HG03342 (cell line): ENCODE results near the gene IL12RB1.
"Not testable (repeated sequence)": the region's sequence is repeated elsewhere in the genome, so short reads cannot be mapped to it uniquely, and the experiment has no call there.

Experiments
- ATAC-seq: cut with Tn5 transposase; IDR thresholded peaks from one replicate; pipeline ENCODE4 v1.9.1; 2021; ENCODE audit warnings: mild to moderate bottlenecking, moderate library complexity; ENCODE audit not compliant: unreplicated experiment

Gene IL12RB1

GRCh38 chr19:18090545-18091216, 3.9 kb upstream of the IL12RB1 start:
- no peak for ATAC-seq

- no peak for ATAC-seq
Observed at GRCh38 chr19:18089726-18090125, 3.0 kb upstream of the IL12RB1 start.

- ATAC-seq: not testable (repeated sequence)
Observed at GRCh38 chr19:18089096-18089541, 2.4 kb upstream of the IL12RB1 start.

- no peak for ATAC-seq
Observed at GRCh38 chr19:18085702-18086457, 854 bp downstream of the IL12RB1 start.

GRCh38 chr19:18083929-18084684, 2.6 kb downstream of the IL12RB1 start:
- ATAC-seq: no peak

GRCh38 chr19:18074192-18074591, 12.5 kb downstream of the IL12RB1 start:
- ATAC-seq: no peak

GRCh38 chr19:18073197-18073596, 13.5 kb downstream of the IL12RB1 start:
- no peak for ATAC-seq

- no peak for ATAC-seq
Observed at GRCh38 chr19:18072335-18072734, 14.4 kb downstream of the IL12RB1 start.

- ATAC-seq: no peak
Observed at GRCh38 chr19:18070181-18070580, 16.6 kb downstream of the IL12RB1 start.

- ATAC-seq: no peak
Observed at GRCh38 chr19:18069383-18069782, 17.4 kb downstream of the IL12RB1 start.

GRCh38 chr19:18068395-18068794, 18.3 kb downstream of the IL12RB1 start:
- ATAC-seq: no peak

GRCh38 chr19:18065173-18065495, 21.6 kb downstream of the IL12RB1 start:
- ATAC-seq: no peak

- no peak for ATAC-seq
Observed at GRCh38 chr19:18063463-18063862, 23.3 kb downstream of the IL12RB1 start.

GRCh38 chr19:18062028-18062427, 24.7 kb downstream of the IL12RB1 start:
- ATAC-seq: no peak

- no peak for ATAC-seq
Observed at GRCh38 chr19:18060472-18060871, 26.3 kb downstream of the IL12RB1 start.

GRCh38 chr19:18059902-18060301, 26.8 kb downstream of the IL12RB1 start:
- no peak for ATAC-seq

GRCh38 chr19:18059297-18059696, 27.4 kb downstream of the IL12RB1 start:
- ATAC-seq: no peak

GRCh38 chr19:18058208-18059009, 28.3 kb downstream of the IL12RB1 start:
- no peak for ATAC-seq

- ATAC-seq: no peak
Observed at GRCh38 chr19:18057557-18057956, 29.2 kb downstream of the IL12RB1 start.

GRCh38 chr19:18055967-18056366, 30.8 kb downstream of the IL12RB1 start:
- ATAC-seq: no peak
